ENCODE data around the gene CDO1. TPM values are rescaled to one million over a fixed set of nuclear protein-coding genes. Genes with fewer than 3 reads are reported as not detected.
"Not testable (repeated sequence)": the region's sequence is repeated elsewhere in the genome, so short reads cannot be mapped to it uniquely, and the experiment has no call there.

The CDO1 gene
- total RNA-seq, 4 donors from 2014 or later = 4.0 to 40.4 (median 24.0) TPM

DNA sequence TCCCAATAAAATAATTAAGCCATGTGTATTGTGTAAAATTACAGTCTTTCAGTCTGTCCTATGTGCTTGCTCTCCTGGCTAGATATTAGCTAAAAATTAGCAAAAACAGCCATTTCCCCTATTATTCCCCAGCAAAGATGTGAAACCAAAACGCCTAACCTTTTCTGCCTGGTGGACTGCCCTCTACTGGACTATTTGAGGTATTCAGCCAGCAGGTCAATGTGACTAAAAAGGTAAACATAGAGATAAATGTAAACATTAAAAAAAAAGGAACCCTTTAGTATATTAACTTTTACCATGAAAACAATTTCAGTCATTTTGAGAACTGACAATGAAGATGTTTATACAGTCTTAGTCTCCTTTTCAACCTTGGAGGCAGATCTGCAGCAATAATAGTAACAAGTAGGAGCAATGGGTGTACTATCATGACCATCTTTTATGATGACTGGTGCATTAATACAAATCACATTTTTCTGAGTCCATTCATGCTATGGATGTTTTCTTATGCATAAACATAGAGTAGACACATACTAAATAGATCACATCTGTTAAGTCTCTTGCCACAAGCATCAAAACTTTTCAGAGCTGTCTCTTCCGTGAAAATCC lies 14.8 kb upstream of the CDO1 start:
- no peak for DNase-seq
- Histone ChIP-seq H3K36me3 (peaks cover 12 to 38% of the 10 kb centered on the region in 2 donors), H3K9me3 (no peaks in the 10 kb centered on the region), H3K4me1 (no peaks in the 10 kb centered on the region), H3K27ac (no peak overlapping the region), H3K27me3 (no peaks in the 10 kb centered on the region), H3K4me3 (replicated peaks in 1 of 3) (no peak overlapping the region)
- WGBS, 2 donors = 54 to 61% methylated on average over 2 of the region's 2 CpGs
- intact Hi-C loops (cut with DNase I) = no loop called here
- TF ChIP-seq, protein P1, sequence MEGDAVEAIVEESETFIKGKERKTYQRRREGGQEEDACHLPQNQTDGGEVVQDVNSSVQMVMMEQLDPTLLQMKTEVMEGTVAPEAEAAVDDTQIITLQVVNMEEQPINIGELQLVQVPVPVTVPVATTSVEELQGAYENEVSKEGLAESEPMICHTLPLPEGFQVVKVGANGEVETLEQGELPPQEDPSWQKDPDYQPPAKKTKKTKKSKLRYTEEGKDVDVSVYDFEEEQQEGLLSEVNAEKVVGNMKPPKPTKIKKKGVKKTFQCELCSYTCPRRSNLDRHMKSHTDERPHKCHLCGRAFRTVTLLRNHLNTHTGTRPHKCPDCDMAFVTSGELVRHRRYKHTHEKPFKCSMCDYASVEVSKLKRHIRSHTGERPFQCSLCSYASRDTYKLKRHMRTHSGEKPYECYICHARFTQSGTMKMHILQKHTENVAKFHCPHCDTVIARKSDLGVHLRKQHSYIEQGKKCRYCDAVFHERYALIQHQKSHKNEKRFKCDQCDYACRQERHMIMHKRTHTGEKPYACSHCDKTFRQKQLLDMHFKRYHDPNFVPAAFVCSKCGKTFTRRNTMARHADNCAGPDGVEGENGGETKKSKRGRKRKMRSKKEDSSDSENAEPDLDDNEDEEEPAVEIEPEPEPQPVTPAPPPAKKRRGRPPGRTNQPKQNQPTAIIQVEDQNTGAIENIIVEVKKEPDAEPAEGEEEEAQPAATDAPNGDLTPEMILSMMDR (IDR thresholded peaks at IDR 0.05) = peak; percentile 28 to 77 (median 44)
- TF ChIP-seq POLR2A (IDR thresholded peaks at IDR 0.05) = no peak

DNA sequence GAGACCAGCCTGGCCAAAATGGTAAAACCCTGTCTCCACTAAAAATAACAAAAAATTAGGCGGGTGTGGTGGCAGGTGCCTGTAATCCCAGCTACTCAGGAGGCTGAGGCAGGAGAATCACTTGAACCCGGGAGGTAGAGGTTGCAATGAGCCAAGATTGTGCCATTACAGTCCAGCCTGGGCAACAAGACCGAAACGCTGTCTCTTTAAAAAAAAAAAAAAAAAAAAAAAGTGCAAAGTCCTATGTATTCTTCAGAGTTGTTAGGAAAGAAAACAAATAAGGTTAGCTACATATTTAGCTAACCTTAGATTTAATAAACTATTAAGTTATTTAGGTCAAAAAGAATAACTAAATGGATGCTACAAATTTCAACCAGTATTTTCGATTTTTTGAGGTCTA lies 13.5 kb upstream of the CDO1 start:
- Histone ChIP-seq H3K36me3 (peaks cover 12 to 29% of the 10 kb centered on the region in 2 donors), H3K4me3 (replicated peaks in 1 of 3) (no peak overlapping the region), H3K9me3 (no peaks in the 10 kb centered on the region), H3K4me1 (no peaks in the 10 kb centered on the region), H3K27me3 (no peaks in the 10 kb centered on the region), H3K27ac (no peak overlapping the region)
- TF ChIP-seq, protein P1 (IDR thresholded peaks at IDR 0.05) = no peak
- TF ChIP-seq POLR2A (IDR thresholded peaks at IDR 0.05) = no peak
- no peak for DNase-seq
- intact Hi-C loops (cut with DNase I) = no loop called here
- WGBS, 2 donors = 83 to 94% methylated on average over 5 of the region's 5 CpGs

DNA sequence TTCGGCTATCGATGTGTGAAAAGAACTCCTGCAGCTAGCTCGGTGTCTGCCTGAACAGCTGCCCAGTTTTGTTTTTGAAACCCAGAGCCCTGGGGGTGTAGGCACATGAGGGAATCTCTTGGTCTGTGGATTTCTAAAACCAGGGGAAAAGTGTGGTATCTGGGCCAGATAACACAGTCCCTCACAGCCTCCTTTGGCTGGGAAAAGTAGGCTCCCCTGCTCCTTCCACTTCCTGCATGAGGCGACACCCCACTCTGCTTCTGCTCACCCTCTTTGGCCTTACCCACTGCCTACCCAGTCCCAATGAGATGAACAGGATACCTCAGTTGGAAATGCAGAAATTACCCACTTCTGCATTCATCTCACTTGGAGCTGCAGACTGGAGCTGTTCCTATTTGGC lies 9.5 kb upstream of the CDO1 start:
- 97 to 98% methylated on average over 4 of the region's 4 CpGs for WGBS, 2 donors
- no peaks in the 10 kb centered on the region for H3K4me1 ChIP-seq

GRCh38 chr5:115824983-115825382 lies 8.5 kb upstream of the CDO1 start:
- WGBS, 2 donors = 93 to 100% methylated on average over 1 of the region's 1 CpG
- H3K4me3 ChIP-seq (replicated peaks in 1 of 3); DNase-seq; intact Hi-C loops (cut with DNase I); H3K4me1 ChIP-seq; H3K9me3 ChIP-seq; H3K27ac ChIP-seq; H3K27me3 ChIP-seq: not testable (repeated sequence)
- H3K36me3 ChIP-seq = peaks cover 5 to 14% of the 10 kb centered on the region in 2 donors

More for the DNA sequence above, 9.5 kb upstream of the CDO1 start:
- H3K4me3 ChIP-seq (replicated peaks in 1 of 3) = no peak overlapping the region
- H3K9me3 ChIP-seq = no peaks in the 10 kb centered on the region
- H3K27me3 ChIP-seq = no peaks in the 10 kb centered on the region
- intact Hi-C loops (cut with DNase I) = no loop called here
- TF ChIP-seq, protein P1 (IDR thresholded peaks at IDR 0.05) = no peak
- no peak for TF ChIP-seq POLR2A (IDR thresholded peaks at IDR 0.05)
- H3K36me3 ChIP-seq = peaks cover 5 to 14% of the 10 kb centered on the region in 2 donors
- H3K27ac ChIP-seq = no peak overlapping the region
- DNase-seq = no peak

GRCh38 chr5:115820846-115821245 lies 4.4 kb upstream of the CDO1 start:
- Histone ChIP-seq H3K4me3 (replicated peaks in 1 of 3) (no peak overlapping the region), H3K27ac (no peak overlapping the region), H3K27me3 (no peaks in the 10 kb centered on the region), H3K36me3 (no peaks in the 10 kb centered on the region), H3K4me1 (peaks cover 3 to 8% of the 10 kb centered on the region in 2 donors), H3K9me3 (no peaks in the 10 kb centered on the region)
- 91 to 96% methylated on average over 1 of the region's 1 CpG for WGBS, 2 donors
- DNase-seq = no peak
- intact Hi-C loops (cut with DNase I) = no loop called here
- no peak for TF ChIP-seq POLR2A (IDR thresholded peaks at IDR 0.05)
- TF ChIP-seq, protein P1 (IDR thresholded peaks at IDR 0.05) = no peak
